WTC11 (cell line): ENCODE results near the gene CDC42EP2. TPM values are rescaled to one million over a fixed set of nuclear protein-coding genes. Genes with fewer than 3 reads are reported as not detected.

Experiments used
- ATAC-seq: fragments of 200-7000 bp; cut with Tn5 transposase; 2 replicates; pipeline ENCODE4 v1.10.0; 2021; ENCODE audit warnings: mild to moderate bottlenecking, moderate library complexity
- CTCF ChIA-PET: fragments of 300-600 bp; sonication (Branson Sonifier 250); formaldehyde crosslinking; loops from one replicate; lab custom pipeline; 2021; ENCODE audit warnings: antibody characterized with exemption; lab: Charles Lee
- POLR2A ChIA-PET: fragments of 350-600 bp; sonication (Branson Sonifier 250); formaldehyde crosslinking; loops from one replicate; lab custom pipeline; 2021; ENCODE audit warnings: antibody characterized with exemption; lab: Charles Lee
- DNase-seq: peaks from one replicate; pipeline ENCODE4 v3.0.0; 2021; ENCODE audit warnings: low spot score
- H3K27ac Mint-ChIP-seq: 2 replicates; pipeline ENCODE4 v1.8.0; 2021; ENCODE audit warnings: mixed read lengths
- H3K27me3 Mint-ChIP-seq: 2 replicates; pipeline ENCODE4 v1.8.0; 2021; ENCODE audit warnings: low read depth, mild to moderate bottlenecking, moderate library complexity, mixed read lengths
- H3K36me3 Mint-ChIP-seq: 2 replicates; pipeline ENCODE4 v1.8.0; 2021; ENCODE audit warnings: mixed read lengths
- H3K4me1 Mint-ChIP-seq: 2 replicates; pipeline ENCODE4 v1.8.0; 2022; ENCODE audit warnings: mixed read lengths
- H3K4me3 Mint-ChIP-seq: 2 replicates; pipeline ENCODE4 v1.8.0; 2021; ENCODE audit warnings: mild to moderate bottlenecking, moderate library complexity, mixed read lengths
- H3K9me3 Mint-ChIP-seq: 2 replicates; pipeline ENCODE4 v1.8.0; 2021; ENCODE audit warnings: mixed read lengths
- ATF3 ChIP-seq: sonication (generic); formaldehyde crosslinking; conservative IDR thresholded peaks from 2 replicates; pipeline ENCODE4 v1.8.1; 2022; ENCODE audit warnings: mild to moderate bottlenecking, missing genetic modification reagents
- CREM ChIP-seq: sonication (generic); formaldehyde crosslinking; IDR thresholded peaks from 2 replicates; pipeline ENCODE4 v1.8.1; 2022; ENCODE audit warnings: mild to moderate bottlenecking, missing genetic modification reagents, moderate library complexity
- E2F1 ChIP-seq: sonication (generic); formaldehyde crosslinking; IDR thresholded peaks from 2 replicates; pipeline ENCODE4 v1.8.0; 2022; ENCODE audit warnings: mild to moderate bottlenecking, missing genetic modification reagents
- E2F5 ChIP-seq: sonication (generic); formaldehyde crosslinking; IDR thresholded peaks from 2 replicates; pipeline ENCODE4 v1.8.1; 2022; ENCODE audit warnings: mild to moderate bottlenecking, moderate library complexity, missing genetic modification reagents
- ELF4 ChIP-seq: sonication (generic); formaldehyde crosslinking; IDR thresholded peaks from 2 replicates; pipeline ENCODE4 v1.8.1; 2022; ENCODE audit warnings: low read depth, mild to moderate bottlenecking, moderate library complexity, missing genetic modification reagents
- ESRRA ChIP-seq: sonication (generic); formaldehyde crosslinking; IDR thresholded peaks from 2 replicates; pipeline ENCODE4 v1.8.1; 2022; ENCODE audit warnings: mild to moderate bottlenecking, missing genetic modification reagents, borderline replicate concordance
- MYBL2 ChIP-seq: sonication (generic); formaldehyde crosslinking; IDR thresholded peaks from 2 replicates; pipeline ENCODE4 v1.8.1; 2023; ENCODE audit warnings: mild to moderate bottlenecking, moderate library complexity, missing genetic modification reagents
- NFATC4 ChIP-seq: fragments of 250-450 bp; sonication (Bioruptor Pico); IDR thresholded peaks from 2 replicates; pipeline ENCODE4 v1.9.0; 2021; ENCODE audit warnings: mild to moderate bottlenecking
- NR3C1 ChIP-seq: sonication (generic); formaldehyde crosslinking; conservative IDR thresholded peaks from 2 replicates; pipeline ENCODE4 v1.8.1; 2023; ENCODE audit warnings: low read depth, mild to moderate bottlenecking, missing genetic modification reagents
- PRRX2 ChIP-seq: fragments of 250-450 bp; sonication (Bioruptor Pico); IDR thresholded peaks from 2 replicates; pipeline ENCODE4 v1.8.0; 2021; ENCODE audit warnings: mild to moderate bottlenecking
- RELA ChIP-seq: sonication (generic); formaldehyde crosslinking; IDR thresholded peaks from 2 replicates; pipeline ENCODE4 v1.8.1; 2022; ENCODE audit warnings: missing genetic modification reagents, mild to moderate bottlenecking, borderline replicate concordance
- STAT6 ChIP-seq: sonication (generic); formaldehyde crosslinking; conservative IDR thresholded peaks from 2 replicates; pipeline ENCODE4 v1.8.1; 2023; ENCODE audit warnings: mild to moderate bottlenecking, low read depth, missing genetic modification reagents, moderate library complexity
- TEAD1 ChIP-seq: sonication (generic); formaldehyde crosslinking; IDR thresholded peaks from 2 replicates; pipeline ENCODE4 v1.8.0; 2022; ENCODE audit warnings: mild to moderate bottlenecking, missing genetic modification reagents
- ZNF232 ChIP-seq: sonication (generic); formaldehyde crosslinking; IDR thresholded peaks from 2 replicates; pipeline ENCODE4 v1.8.0; 2022; ENCODE audit warnings: mild to moderate bottlenecking, missing genetic modification reagents
- ZNF281 ChIP-seq: sonication (generic); formaldehyde crosslinking; IDR thresholded peaks from 2 replicates; pipeline ENCODE4 v1.8.0; 2023; ENCODE audit warnings: mild to moderate bottlenecking, missing genetic modification reagents
- ZNF317 ChIP-seq: sonication (generic); formaldehyde crosslinking; IDR thresholded peaks from 2 replicates; pipeline ENCODE4 v1.8.1; 2023; ENCODE audit warnings: low read depth, mild to moderate bottlenecking, moderate library complexity, missing genetic modification reagents, borderline replicate concordance
- total RNA-seq: library from RNA; stranded (reverse); gene quantifications from 3 replicates; pipeline ENCODE4 v1.2.3, GENCODE V29; 2021
- TF ChIP-seq, protein P1 (sequence below): sonication (generic); formaldehyde crosslinking; IDR thresholded peaks from 2 replicates; pipeline ENCODE4 v1.8.0; 2022; ENCODE audit warnings: missing genetic modification reagents

Gene CDC42EP2
- total RNA-seq, 1 experiment from 2014 or later: 11.0 TPM

DNA sequence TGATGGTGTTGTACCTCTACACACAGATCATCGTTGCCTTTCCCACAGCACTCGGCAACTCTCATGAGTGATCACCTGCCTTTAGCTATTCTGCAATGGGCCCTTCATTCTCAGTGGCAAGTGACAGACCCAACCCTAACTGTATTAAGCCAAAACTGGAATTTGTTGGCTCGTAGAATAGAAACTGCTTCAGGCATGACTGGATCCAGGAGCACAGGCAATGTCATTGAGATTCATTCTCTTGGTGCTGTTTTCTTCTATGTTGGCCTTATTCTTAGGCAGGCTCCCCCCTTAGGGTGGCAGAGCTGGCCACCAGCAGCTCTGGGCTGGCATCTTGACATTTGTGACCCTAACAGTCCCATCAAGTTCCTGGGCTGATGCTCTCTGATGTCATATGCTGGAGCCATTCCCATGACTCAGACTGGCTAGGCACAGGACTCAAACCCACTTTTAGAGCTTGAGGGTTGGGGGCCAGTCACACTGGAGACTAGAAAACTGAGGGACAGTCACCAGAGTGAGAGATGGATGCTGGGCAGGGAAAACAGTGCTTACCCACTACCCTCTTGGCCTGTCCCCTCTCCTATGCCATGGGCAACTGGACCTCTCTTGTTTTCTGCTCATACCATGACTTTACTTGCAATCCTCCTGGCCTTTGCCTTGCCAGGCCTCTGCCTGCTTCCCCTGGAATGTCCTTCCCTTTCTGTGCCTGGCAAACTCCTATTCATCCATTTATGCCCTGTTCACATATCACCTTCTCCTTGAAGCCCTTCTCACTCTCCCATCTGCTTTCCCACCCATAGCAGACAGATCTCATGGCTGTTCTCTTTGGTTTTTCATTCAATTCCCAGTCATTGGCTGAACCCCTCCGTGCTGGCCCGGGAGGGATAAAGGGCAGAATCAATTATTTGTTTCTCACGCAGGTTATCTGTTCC lies 7.1 kb upstream of the CDC42EP2 start:
- H3K4me1 Mint-ChIP-seq: peaks cover 4% of the 10 kb centered on the region; the same call in 1 of the 2 replicates
- ChIA-PET CTCF (interaction anchor here (0.6 to 2.2 kb wide), 2 partner anchors 8 to 33 kb away, joined by 4 to 8 read pairs; no protein-coding TSS in a partner anchor), POLR2A (interaction anchor here (1.2 kb wide), 1 partner anchor 9 kb away, joined by 4 read pairs; no protein-coding TSS in a partner anchor)
- peaks cover 12% of the 10 kb centered on the region for H3K36me3 Mint-ChIP-seq
- no peak overlapping the region for H3K27ac Mint-ChIP-seq
- TF ChIP-seq ELF4 (CRISPR knock-in tag): no peak
- TF ChIP-seq, protein P1, sequence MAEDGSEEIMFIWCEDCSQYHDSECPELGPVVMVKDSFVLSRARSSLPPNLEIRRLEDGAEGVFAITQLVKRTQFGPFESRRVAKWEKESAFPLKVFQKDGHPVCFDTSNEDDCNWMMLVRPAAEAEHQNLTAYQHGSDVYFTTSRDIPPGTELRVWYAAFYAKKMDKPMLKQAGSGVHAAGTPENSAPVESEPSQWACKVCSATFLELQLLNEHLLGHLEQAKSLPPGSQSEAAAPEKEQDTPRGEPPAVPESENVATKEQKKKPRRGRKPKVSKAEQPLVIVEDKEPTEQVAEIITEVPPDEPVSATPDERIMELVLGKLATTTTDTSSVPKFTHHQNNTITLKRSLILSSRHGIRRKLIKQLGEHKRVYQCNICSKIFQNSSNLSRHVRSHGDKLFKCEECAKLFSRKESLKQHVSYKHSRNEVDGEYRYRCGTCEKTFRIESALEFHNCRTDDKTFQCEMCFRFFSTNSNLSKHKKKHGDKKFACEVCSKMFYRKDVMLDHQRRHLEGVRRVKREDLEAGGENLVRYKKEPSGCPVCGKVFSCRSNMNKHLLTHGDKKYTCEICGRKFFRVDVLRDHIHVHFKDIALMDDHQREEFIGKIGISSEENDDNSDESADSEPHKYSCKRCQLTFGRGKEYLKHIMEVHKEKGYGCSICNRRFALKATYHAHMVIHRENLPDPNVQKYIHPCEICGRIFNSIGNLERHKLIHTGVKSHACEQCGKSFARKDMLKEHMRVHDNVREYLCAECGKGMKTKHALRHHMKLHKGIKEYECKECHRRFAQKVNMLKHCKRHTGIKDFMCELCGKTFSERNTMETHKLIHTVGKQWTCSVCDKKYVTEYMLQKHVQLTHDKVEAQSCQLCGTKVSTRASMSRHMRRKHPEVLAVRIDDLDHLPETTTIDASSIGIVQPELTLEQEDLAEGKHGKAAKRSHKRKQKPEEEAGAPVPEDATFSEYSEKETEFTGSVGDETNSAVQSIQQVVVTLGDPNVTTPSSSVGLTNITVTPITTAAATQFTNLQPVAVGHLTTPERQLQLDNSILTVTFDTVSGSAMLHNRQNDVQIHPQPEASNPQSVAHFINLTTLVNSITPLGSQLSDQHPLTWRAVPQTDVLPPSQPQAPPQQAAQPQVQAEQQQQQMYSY: no peak
- DNase-seq (no peak), ATAC-seq (no peak)
- no peak overlapping the region for H3K4me3 Mint-ChIP-seq
- peaks cover 37% of the 10 kb centered on the region for H3K27me3 Mint-ChIP-seq
- H3K9me3 Mint-ChIP-seq: no peaks in the 10 kb centered on the region

GRCh38 chr11:65308281-65308891 lies 6.3 kb upstream of the CDC42EP2 start:
- ChIA-PET POLR2A (interaction anchor here (0.6 kb wide), 1 partner anchor 20 kb away, joined by 3 read pairs; no protein-coding TSS in a partner anchor), CTCF (interaction anchor here (0.9 kb wide), 1 partner anchor 33 kb away, joined by 5 read pairs; no protein-coding TSS in a partner anchor)
- Mint-ChIP-seq H3K4me3 (no peak overlapping the region), H3K4me1 (peaks cover 5% of the 10 kb centered on the region), H3K9me3 (no peaks in the 10 kb centered on the region), H3K36me3 (peaks cover 9% of the 10 kb centered on the region), H3K27ac (no peak overlapping the region), H3K27me3 (peaks cover 45% of the 10 kb centered on the region)
- no peak for TF ChIP-seq CREM (CRISPR knock-in tag)
- no peak for ATAC-seq
- DNase-seq: no peak

GRCh38 chr11:65309006-65309405 lies 5.7 kb upstream of the CDC42EP2 start:
- no peak for ATAC-seq
- CTCF ChIA-PET: interaction anchor here (0.9 kb wide), 1 partner anchor 34 kb away, joined by 5 read pairs; no protein-coding TSS in a partner anchor
- no peak for DNase-seq
- TF ChIP-seq PRRX2 (no peak), ZNF232 (CRISPR knock-in tag) (no peak), E2F1 (CRISPR knock-in tag) (no peak), NFATC4 (CRISPR knock-in tag) (no peak), RELA (CRISPR knock-in tag) (no peak), STAT6 (CRISPR knock-in tag) (no peak), TEAD1 (CRISPR knock-in tag) (no peak), ATF3 (CRISPR knock-in tag) (no peak), ZNF281 (CRISPR knock-in tag) (no peak), E2F5 (CRISPR knock-in tag) (no peak), ZNF317 (CRISPR knock-in tag) (no peak), ESRRA (CRISPR knock-in tag) (no peak), NR3C1 (CRISPR knock-in tag) (no peak), MYBL2 (CRISPR knock-in tag) (no peak)

More at GRCh38 chr11:65309006-65309405, 5.7 kb upstream of the CDC42EP2 start:
- no peaks in the 10 kb centered on the region for H3K9me3 Mint-ChIP-seq
- POLR2A ChIA-PET: interaction anchor here (0.6 kb wide), 1 partner anchor 21 kb away, joined by 3 read pairs; no protein-coding TSS in a partner anchor
- no peak overlapping the region for H3K4me3 Mint-ChIP-seq
- H3K27me3 Mint-ChIP-seq: peaks cover 51% of the 10 kb centered on the region
- no peak overlapping the region for H3K27ac Mint-ChIP-seq
- H3K36me3 Mint-ChIP-seq: peaks cover 4% of the 10 kb centered on the region
- H3K4me1 Mint-ChIP-seq: peaks cover 11% of the 10 kb centered on the region
